GM23338 (cell line): ENCODE data around the gene SRPRA. TPM values are rescaled to one million over a fixed set of nuclear protein-coding genes. Genes with fewer than 3 reads are reported as not detected.
A peak's percentile ranks its signal among the peaks of the same experiment; 100 is the strongest.

Experiments used
- ATAC-seq: fragments of 200-7000 bp; cut with Tn5 transposase; 3 replicates; pipeline ENCODE4 v1.9.1; 2020
- DNase-seq: peaks from one replicate; pipeline ENCODE4 v3.0.0-alpha.2; 2015; ENCODE audit warnings: low spot score
- H2AFZ ChIP-seq: fragments of 200-600 bp; sonication (generic); 2 replicates; pipeline ENCODE4 v1.8.0; 2016; ENCODE audit warnings: antibody characterized with exemption, mild to moderate bottlenecking, moderate library complexity
- H3F3A ChIP-seq: fragments of 200-600 bp; sonication (generic); replicated peaks from 2 replicates; pipeline ENCODE4 v1.8.0; 2017; ENCODE audit warnings: antibody characterized with exemption, mixed run types, low read depth
- H3K27ac ChIP-seq: fragments of 200-600 bp; sonication (generic); 2 replicates; pipeline ENCODE4 v1.6.1; 2016; ENCODE audit warnings: low read depth
- H3K27me3 ChIP-seq: fragments of 200-600 bp; sonication (generic); 2 replicates; pipeline ENCODE4 v1.8.0; 2016; ENCODE audit warnings: mild to moderate bottlenecking, mixed run types, moderate library complexity; ENCODE audit not compliant: insufficient read depth
- H3K36me3 ChIP-seq: fragments of 200-600 bp; sonication (generic); 2 replicates; pipeline ENCODE4 v1.8.0; 2016; ENCODE audit warnings: mild to moderate bottlenecking; ENCODE audit not compliant: insufficient read depth
- H3K4me1 ChIP-seq: fragments of 200-600 bp; sonication (generic); 2 replicates; pipeline ENCODE4 v1.8.0; 2016; ENCODE audit warnings: mild to moderate bottlenecking, moderate library complexity; ENCODE audit not compliant: insufficient read depth
- H3K4me2 ChIP-seq: fragments of 200-600 bp; sonication (generic); 2 replicates; pipeline ENCODE4 v1.7.1; 2017; ENCODE audit warnings: mixed run types
- H3K4me3 ChIP-seq: fragments of 200-600 bp; sonication (generic); 2 replicates; pipeline ENCODE4 v1.6.1; 2016; ENCODE audit warnings: mixed run types
- H3K79me2 ChIP-seq: fragments of 200-600 bp; sonication (generic); replicated peaks from 2 replicates; pipeline ENCODE4 v1.8.0; 2017; ENCODE audit warnings: mild to moderate bottlenecking; ENCODE audit not compliant: insufficient read depth
- H3K9me2 ChIP-seq: fragments of 200-600 bp; sonication (generic); 2 replicates; pipeline ENCODE4 v1.8.0; 2017; ENCODE audit not compliant: insufficient read depth
- H4K20me1 ChIP-seq: fragments of 200-600 bp; sonication (generic); replicated peaks from 2 replicates; pipeline ENCODE4 v1.8.0; 2017; ENCODE audit warnings: mild to moderate bottlenecking; ENCODE audit not compliant: insufficient read depth
- H3K27ac Mint-ChIP-seq: 2 replicates; pipeline ENCODE4 v1.8.0; 2020; ENCODE audit warnings: inconsistent platforms, mild to moderate bottlenecking, moderate library complexity, mixed read lengths
- H3K27me3 Mint-ChIP-seq: 3 replicates; pipeline ENCODE4 v1.8.0; 2022; ENCODE audit warnings: low read depth, mild to moderate bottlenecking, moderate library complexity, mixed read lengths, inconsistent platforms; ENCODE audit not compliant: insufficient read depth, poor library complexity
- H3K36me3 Mint-ChIP-seq: 3 replicates; pipeline ENCODE4 v1.8.0; 2021; ENCODE audit warnings: low read depth, mild to moderate bottlenecking, inconsistent platforms, moderate library complexity, mixed read lengths
- H3K4me1 Mint-ChIP-seq: 3 replicates; pipeline ENCODE4 v1.8.0; 2020; ENCODE audit warnings: mild to moderate bottlenecking, inconsistent platforms, mixed read lengths
- H3K4me3 Mint-ChIP-seq: 3 replicates; pipeline ENCODE4 v1.8.0; 2021; ENCODE audit warnings: moderate library complexity, mild to moderate bottlenecking, inconsistent platforms, mixed read lengths
- H3K9me3 Mint-ChIP-seq: 3 replicates; pipeline ENCODE4 v1.8.0; 2020; ENCODE audit warnings: moderate library complexity, mild to moderate bottlenecking, inconsistent platforms, mixed read lengths
- CTCF ChIP-seq, 2 experiments: fragments of 200-600 bp in 1 of 2; sonication (generic) in 1 of 2; conservative IDR thresholded peaks; 2 replicates each; pipeline versions ENCODE4 v1.5.1 to v1.6.1; 2016 to 2017; ENCODE audit warnings: antibody characterized with exemption in 2 of 2, low read depth in 2 of 2, mild to moderate bottlenecking in 2 of 2, moderate library complexity in 1 of 2
- ETS1 ChIP-seq: IDR thresholded peaks from 2 replicates; pipeline ENCODE4 v1.6.1; 2016; ENCODE audit warnings: antibody characterized with exemption
- EZH2 ChIP-seq: fragments of 200-600 bp; sonication (generic); IDR thresholded peaks from one replicate; pipeline ENCODE4 v1.8.0; 2017; ENCODE audit warnings: antibody characterized with exemption, mild to moderate bottlenecking, low read depth; ENCODE audit not compliant: unreplicated experiment
- NANOG ChIP-seq: IDR thresholded peaks from 2 replicates; pipeline ENCODE4 v1.6.1; 2016; ENCODE audit warnings: antibody characterized with exemption, borderline replicate concordance
- POLR2AphosphoS5 ChIP-seq: IDR thresholded peaks from 2 replicates; pipeline ENCODE4 v1.6.1; 2016; ENCODE audit warnings: antibody characterized with exemption, low read depth
- REST ChIP-seq: IDR thresholded peaks from one replicate; pipeline ENCODE4 v1.6.1; 2018; ENCODE audit warnings: antibody characterized with exemption; ENCODE audit not compliant: unreplicated experiment
- STAT1 ChIP-seq: IDR thresholded peaks from one replicate; pipeline ENCODE4 v1.6.1; 2016; ENCODE audit warnings: antibody characterized with exemption; ENCODE audit not compliant: unreplicated experiment
- ZNF114 ChIP-seq: fragments of 250-450 bp; sonication (Bioruptor Pico); IDR thresholded peaks from 2 replicates; pipeline ENCODE4 v1.5.0; 2020; ENCODE audit warnings: mild to moderate bottlenecking, moderate library complexity
- ZNF462 ChIP-seq: fragments of 250-450 bp; sonication (Bioruptor Pico); IDR thresholded peaks from 2 replicates; pipeline ENCODE4 v1.5.0; 2020; ENCODE audit warnings: mild to moderate bottlenecking, moderate library complexity
- polyA plus RNA-seq: library from polyadenylated mRNA; unstranded; fragments of >200 nt; fragmentation: Nextera tagmentation; extraction: Ambion mirVana; gene quantifications from 2 replicates; pipeline ENCODE4 v1.2.1, GENCODE V29; 2016
- total RNA-seq: library from RNA; depleted of rRNA; stranded (reverse); fragments of >200 nt; shearing (Covaris generic); gene quantifications from 2 replicates; pipeline ENCODE4 v1.2.3, GENCODE V29; 2014

The SRPRA gene
- total and polyA plus RNA-seq, 2 experiments from 2014 or later: 27.1 to 53.2 TPM

GRCh38 chr11:126262216-126262615 is 6.5 kb downstream of the SRPRA start:
- no peak overlapping the region for H3K4me3 ChIP-seq
- Mint-ChIP-seq H3K27me3 (peaks cover 2% of the 10 kb centered on the region), H3K27ac (no peak overlapping the region), H3K36me3 (peaks cover 74% of the 10 kb centered on the region), H3K9me3 (no peaks in the 10 kb centered on the region), H3K4me3 (no peak overlapping the region), H3K4me1 (no peaks in the 10 kb centered on the region; the same call in 2 of the 3 replicates)
- H3K27me3 ChIP-seq: no peaks in the 10 kb centered on the region
- 0 out of 2 replicates have a peak, but pooled peaks cover 11% of the 10 kb centered on the region for H4K20me1 ChIP-seq
- H2AFZ ChIP-seq: no peak overlapping the region
- TF ChIP-seq POLR2AphosphoS5 (peak; percentile 24; the same call in 1 of the 2 replicates), STAT1 (no peak)
- DNase-seq (no peak), ATAC-seq (no peak)
- H3K36me3 ChIP-seq: peaks cover 55% of the 10 kb centered on the region
- H3K9me2 ChIP-seq: no peaks in the 10 kb centered on the region
- H3K27ac ChIP-seq: no peak overlapping the region
- H3K4me1 ChIP-seq: peaks cover 1% of the 10 kb centered on the region; the same call in 1 of the 2 replicates
- H3K4me2 ChIP-seq: no peak overlapping the region
- peaks cover 23% of the 10 kb centered on the region; the same call in 1 of the 2 replicates for H3F3A ChIP-seq
- peaks cover 6% of the 10 kb centered on the region for H3K79me2 ChIP-seq

GRCh38 chr11:126257764-126258163 is 10.9 kb downstream of the SRPRA start:
- H3K36me3 Mint-ChIP-seq: peaks cover 58% of the 10 kb centered on the region
- no peak overlapping the region for H3K4me3 Mint-ChIP-seq
- Histone ChIP-seq H4K20me1 (0 out of 2 replicates have a peak, but pooled peaks cover 16% of the 10 kb centered on the region), H3K27me3 (no peaks in the 10 kb centered on the region), H3K9me2 (no peaks in the 10 kb centered on the region), H3K79me2 (no peaks in the 10 kb centered on the region), H3K36me3 (peaks cover 27% of the 10 kb centered on the region), H3K4me1 (no peaks in the 10 kb centered on the region), H3F3A (peaks cover 6% of the 10 kb centered on the region; the same call in 1 of the 2 replicates), H3K4me2 (no peak overlapping the region), H3K4me3 (no peak overlapping the region), H3K27ac (no peak overlapping the region), H2AFZ (no peak overlapping the region)
- no peaks in the 10 kb centered on the region for H3K4me1 Mint-ChIP-seq
- H3K9me3 Mint-ChIP-seq: no peaks in the 10 kb centered on the region
- no peaks in the 10 kb centered on the region for H3K27me3 Mint-ChIP-seq
- ATAC-seq (no peak), DNase-seq (no peak)
- no peak overlapping the region for H3K27ac Mint-ChIP-seq
- no peak for TF ChIP-seq STAT1
- no peak for TF ChIP-seq ETS1
- TF ChIP-seq REST: no peak
- TF ChIP-seq ZNF114 (CRISPR knock-in tag): no peak
- TF ChIP-seq CTCF (conservative IDR thresholded peaks at IDR 0.05; ENCODE audit: low read depth in 2 of 2): no peak
- no peak for TF ChIP-seq NANOG
- no peak for TF ChIP-seq EZH2
- TF ChIP-seq ZNF462: no peak
